ENCODE results near the gene AUP1. TPM values are rescaled to one million over a fixed set of nuclear protein-coding genes. Genes with fewer than 3 reads are reported as not detected.

AUP1 gene
- total and polyA plus RNA-seq, 2 experiments from 2014 or later = 121 to 195 TPM

DNA sequence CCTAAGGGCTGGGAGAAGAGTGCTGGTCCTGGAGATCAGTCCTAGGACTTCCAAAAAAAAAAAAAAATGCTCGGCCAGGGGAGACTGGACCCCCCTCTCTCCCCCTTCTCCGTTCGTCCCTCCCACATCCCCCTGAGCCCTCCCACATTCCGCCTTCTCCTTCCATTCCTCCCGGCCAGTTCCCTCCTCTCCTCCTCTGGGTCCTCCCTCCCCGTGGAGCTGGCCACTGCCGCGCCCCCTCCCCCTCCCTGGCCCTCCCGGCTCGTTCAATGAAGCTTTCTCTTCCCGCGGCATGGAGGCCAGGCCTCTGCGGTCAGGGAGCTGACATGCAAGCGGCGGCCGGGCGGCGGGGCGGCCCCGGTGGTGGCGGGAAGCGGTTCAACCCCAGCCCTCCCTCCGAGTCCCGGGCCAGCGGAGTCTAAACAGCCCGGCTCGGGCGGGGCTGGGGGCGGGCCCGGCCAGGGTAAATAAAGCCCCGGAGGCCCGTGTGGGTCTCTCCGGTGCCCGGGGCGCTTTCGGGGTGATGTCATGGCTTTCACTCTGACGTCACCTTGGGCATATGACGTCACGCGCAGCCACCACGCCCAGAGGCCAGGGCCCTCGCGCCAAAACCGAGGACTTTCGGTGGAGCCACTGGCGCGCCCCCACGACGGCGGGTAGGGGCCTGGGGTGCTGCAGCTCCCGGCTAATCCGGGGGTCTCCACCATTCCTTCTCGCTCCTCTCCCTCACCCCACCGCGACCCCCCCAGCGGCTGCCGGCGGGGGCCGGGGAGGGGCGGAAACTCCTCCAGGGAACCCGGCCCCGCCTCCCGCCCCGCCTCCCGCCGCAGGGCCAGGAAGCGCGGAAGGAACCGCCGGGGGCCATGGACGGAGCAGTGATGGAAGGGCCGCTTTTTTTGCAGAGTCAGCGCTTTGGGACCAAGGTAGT is 24.6 kb upstream of the AUP1 start, which contains the start of the genes DOK1 and LOXL3:
Gene DOK1, plus strand, starts transcription at position 829 of the 928 bp plus-strand sequence. Its CDS starts 35 bp downstream, at position 864.
Gene LOXL3, minus strand, starts transcription at position 51 of the 928 bp plus-strand sequence. CDS start 1,308 bp downstream, outside the sequence.
- Histone ChIP-seq H3K9me3 (ENCODE audit: low read depth) (no peaks in the 10 kb centered on the region), H3K27ac (peak within 1 kb of the TSS; percentile 94), H4K20me1 (ENCODE audit: insufficient read depth, poor library complexity, severe bottlenecking) (no peaks in the 10 kb centered on the region), H3K4me1 (ENCODE audit: insufficient read depth) (peaks cover 15% of the 10 kb centered on the region), H3K79me2 (no peaks in the 10 kb centered on the region), H3K4me2 (peak within 1 kb of the TSS; percentile 89), H2AFZ (peak within 1 kb of the TSS; percentile 82), H3K36me3 (replicated peaks; ENCODE audit: insufficient read depth, low read depth) (no peaks in the 10 kb centered on the region), H3K27me3 (no peaks in the 10 kb centered on the region), H3K9me2 (replicated peaks; ENCODE audit: insufficient read depth) (no peaks in the 10 kb centered on the region), H3K4me3 (peak within 1 kb of the TSS; percentile 82)
- DNase-seq (ENCODE audit: low spot score) = peak; percentile 92
- TF ChIP-seq EZH2phosphoT487 (IDR thresholded peaks at IDR 0.05; ENCODE audit: low read depth, severe bottlenecking, unreplicated experiment) = no peak
- TF ChIP-seq CTCF (IDR thresholded peaks at IDR 0.05; ENCODE audit: poor library complexity) = no peak
- no peak for TF ChIP-seq EZH2 (IDR thresholded peaks at IDR 0.05; ENCODE audit: borderline replicate concordance)
- WGBS (ENCODE audit: low lambda C conversion rate, missing lambda C conversion rate) = under 1% methylated on average over 30 of the region's 73 CpGs

GRCh38 chr2:74552914-74553811 is 23.7 kb upstream of the AUP1 start:
- H3K27me3 ChIP-seq = no peaks in the 10 kb centered on the region
- no peaks in the 10 kb centered on the region for H3K9me2 ChIP-seq (replicated peaks; ENCODE audit: insufficient read depth)
- peaks cover 17% of the 10 kb centered on the region for H3K4me1 ChIP-seq (ENCODE audit: insufficient read depth)
- H3K4me3 ChIP-seq = peak overlapping the region; percentile 82
- peak overlapping the region; percentile 94 for H3K27ac ChIP-seq
- H3K9me3 ChIP-seq (ENCODE audit: low read depth) = no peaks in the 10 kb centered on the region
- DNase-seq (ENCODE audit: low spot score) = peak; percentile 36
- TF ChIP-seq CTCF (IDR thresholded peaks at IDR 0.05; ENCODE audit: poor library complexity) (no peak), EZH2 (IDR thresholded peaks at IDR 0.05; ENCODE audit: borderline replicate concordance) (no peak), EZH2phosphoT487 (IDR thresholded peaks at IDR 0.05; ENCODE audit: low read depth, severe bottlenecking, unreplicated experiment) (no peak)
- H2AFZ ChIP-seq = peak overlapping the region; percentile 82
- H4K20me1 ChIP-seq (ENCODE audit: insufficient read depth, poor library complexity, severe bottlenecking) = no peaks in the 10 kb centered on the region
- 34% methylated on average over 27 of the region's 27 CpGs for WGBS (ENCODE audit: low lambda C conversion rate, missing lambda C conversion rate)
- no peaks in the 10 kb centered on the region for H3K36me3 ChIP-seq (replicated peaks; ENCODE audit: insufficient read depth, low read depth)
- H3K79me2 ChIP-seq = no peaks in the 10 kb centered on the region
- H3K4me2 ChIP-seq = peak overlapping the region; percentile 89

DNA sequence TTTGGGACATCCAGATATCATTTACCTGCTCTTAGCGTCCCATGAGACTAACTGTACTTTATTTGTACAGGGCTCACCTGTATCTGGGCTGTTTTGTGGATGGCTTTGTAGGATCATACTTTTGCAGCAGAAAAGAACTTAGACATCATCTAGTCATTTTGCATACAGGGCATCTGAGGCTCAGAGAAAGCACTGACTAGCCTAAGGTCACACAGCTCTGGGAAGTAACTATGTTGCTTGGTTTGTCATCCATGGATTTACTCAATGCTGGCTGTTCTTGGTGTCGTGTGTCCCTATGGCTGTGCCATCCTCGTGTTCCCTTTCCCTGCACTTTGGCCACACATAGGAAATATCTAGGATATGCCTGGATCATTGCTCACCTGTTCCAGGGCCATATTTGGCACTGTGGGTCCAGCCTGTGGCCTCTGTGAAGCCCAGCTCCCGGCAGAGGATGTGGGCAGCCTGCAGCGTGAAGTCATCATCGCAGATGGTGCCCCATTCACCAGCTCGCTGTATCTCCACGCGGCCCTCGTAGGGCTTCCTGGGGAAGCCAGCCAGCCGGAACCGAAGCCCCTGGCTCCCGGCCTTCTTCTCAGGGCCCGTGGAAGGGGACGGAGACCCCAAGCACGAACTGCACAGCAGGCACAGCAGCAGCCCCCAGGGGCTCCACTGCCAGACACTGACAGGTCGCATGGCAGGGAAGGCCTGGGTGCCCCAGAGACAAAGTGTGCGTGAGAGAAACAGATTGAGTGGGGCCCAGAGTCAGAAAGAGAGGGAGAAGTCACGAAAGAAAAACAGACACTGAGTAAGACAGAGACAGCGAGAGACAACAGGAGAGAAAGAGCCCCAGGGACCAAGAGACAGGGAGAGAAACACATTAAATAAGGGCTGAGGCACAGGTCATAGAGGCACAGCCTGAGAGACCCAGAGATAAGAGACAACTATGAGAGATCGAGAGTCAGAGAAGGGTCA is 22.7 kb upstream of the AUP1 start:
- Histone ChIP-seq H3K79me2 (no peaks in the 10 kb centered on the region), H2AFZ (no peak overlapping the region), H3K9me3 (ENCODE audit: low read depth) (no peaks in the 10 kb centered on the region), H3K4me1 (ENCODE audit: insufficient read depth) (peaks cover 17% of the 10 kb centered on the region), H3K27ac (peak overlapping the region; percentile 94), H3K4me2 (peak overlapping the region; percentile 89), H4K20me1 (ENCODE audit: insufficient read depth, poor library complexity, severe bottlenecking) (no peaks in the 10 kb centered on the region), H3K9me2 (replicated peaks; ENCODE audit: insufficient read depth) (no peaks in the 10 kb centered on the region), H3K36me3 (replicated peaks; ENCODE audit: insufficient read depth, low read depth) (no peaks in the 10 kb centered on the region), H3K4me3 (no peak overlapping the region), H3K27me3 (no peaks in the 10 kb centered on the region)
- TF ChIP-seq EZH2 (IDR thresholded peaks at IDR 0.05; ENCODE audit: borderline replicate concordance) = no peak
- no peak for TF ChIP-seq CTCF (IDR thresholded peaks at IDR 0.05; ENCODE audit: poor library complexity)
- no peak for TF ChIP-seq EZH2phosphoT487 (IDR thresholded peaks at IDR 0.05; ENCODE audit: low read depth, severe bottlenecking, unreplicated experiment)
- WGBS (ENCODE audit: low lambda C conversion rate, missing lambda C conversion rate) = 88% methylated on average over 21 of the region's 21 CpGs
- no peak for DNase-seq (ENCODE audit: low spot score)

Data from hepatocyte (in vitro differentiated cells).